HEK293T (cell line): ENCODE results near the gene EPB41L3.

Experiments used
- ELF4 ChIP-seq: fragments of 450-650 bp; IDR thresholded peaks from 2 replicates; pipeline ENCODE4 v1.6.1; 2017; ENCODE audit warnings: antibody characterized with exemption
- SP1 ChIP-seq: fragments of 450-650 bp; IDR thresholded peaks from 2 replicates; pipeline ENCODE4 v1.6.1; 2017
- SUZ12 ChIP-seq: fragments of 450-650 bp; IDR thresholded peaks from 2 replicates; pipeline ENCODE4 v1.6.1; 2016; ENCODE audit warnings: mild to moderate bottlenecking

GRCh38 chr18:5574843-5575242 is 31.0 kb upstream of the EPB41L3 start:
- TF ChIP-seq ELF4 (no peak), SP1 (no peak), SUZ12 (no peak)
